GM18507 (cell line): ENCODE data around the gene SUGCT.
"Not testable (repeated sequence)": the region's sequence is repeated elsewhere in the genome, so short reads cannot be mapped to it uniquely, and the experiment has no call there.

ENCODE experiments used
- DNase-seq: peaks from one replicate; pipeline ENCODE4 v3.0.0; 2011; ENCODE audit warnings: low read depth; ENCODE audit not compliant: insufficient read length; ENCODE audit errors: extremely low spot score
- FAIRE-seq: peaks from 2 replicates; lab custom pipeline; 2011; peaks lifted over from hg19 to GRCh38; lab: Jason Lieb, UNC

SUGCT gene

GRCh38 chr7:40237731-40238130, 102.9 kb downstream of the SUGCT start:
- DNase-seq (no peak), FAIRE-seq (no peak)

- FAIRE-seq (no peak), DNase-seq (no peak)
Observed at GRCh38 chr7:40239755-40240303, 105.0 kb downstream of the SUGCT start.

- FAIRE-seq: no peak
- DNase-seq: no peak
Observed at GRCh38 chr7:40243076-40243475, 108.3 kb downstream of the SUGCT start.

GRCh38 chr7:40244226-40244625, 109.4 kb downstream of the SUGCT start:
- FAIRE-seq: no peak
- DNase-seq: no peak

- DNase-seq (no peak), FAIRE-seq (no peak)
Observed at GRCh38 chr7:40248681-40249080, 113.9 kb downstream of the SUGCT start.

GRCh38 chr7:40253444-40253843, 118.6 kb downstream of the SUGCT start:
- not testable (repeated sequence) for FAIRE-seq, DNase-seq

GRCh38 chr7:40263752-40264390, 129.1 kb downstream of the SUGCT start:
- DNase-seq (no peak), FAIRE-seq (no peak)

- FAIRE-seq: no peak
- no peak for DNase-seq
Observed at GRCh38 chr7:40267583-40267982, 132.8 kb downstream of the SUGCT start.

- DNase-seq, FAIRE-seq: not testable (repeated sequence)
Observed at GRCh38 chr7:40268810-40269209, 134.0 kb downstream of the SUGCT start.

- FAIRE-seq (no peak), DNase-seq (no peak)
Observed at GRCh38 chr7:40276061-40276460, 141.3 kb downstream of the SUGCT start.

- no peak for FAIRE-seq
- DNase-seq: no peak
Observed at GRCh38 chr7:40279991-40280390, 145.2 kb downstream of the SUGCT start.

- DNase-seq: no peak
Observed at GRCh38 chr7:40282858-40283257, 148.1 kb downstream of the SUGCT start.

GRCh38 chr7:40283391-40283790, 148.6 kb downstream of the SUGCT start:
- DNase-seq (no peak), FAIRE-seq (no peak)

More at GRCh38 chr7:40282858-40283257, 148.1 kb downstream of the SUGCT start:
- no peak for FAIRE-seq

- no peak for FAIRE-seq
- DNase-seq: no peak
Observed at GRCh38 chr7:40288827-40289226, 154.0 kb downstream of the SUGCT start.

- no peak for FAIRE-seq
Observed at GRCh38 chr7:40297741-40298311, 163.0 kb downstream of the SUGCT start.

GRCh38 chr7:40298421-40298820, 163.6 kb downstream of the SUGCT start:
- no peak for FAIRE-seq
- no peak for DNase-seq

More at GRCh38 chr7:40297741-40298311, 163.0 kb downstream of the SUGCT start:
- no peak for DNase-seq

GRCh38 chr7:40299097-40299496, 164.3 kb downstream of the SUGCT start:
- FAIRE-seq (peak; percentile 56), DNase-seq (no peak)

- DNase-seq (no peak), FAIRE-seq (no peak)
Observed at GRCh38 chr7:40300146-40300670, 165.4 kb downstream of the SUGCT start.

- FAIRE-seq (no peak), DNase-seq (no peak)
Observed at GRCh38 chr7:40301486-40302068, 166.8 kb downstream of the SUGCT start.

- FAIRE-seq (no peak), DNase-seq (no peak)
Observed at GRCh38 chr7:40303996-40304395, 169.2 kb downstream of the SUGCT start.
